Measurements from ENCODE around the gene FICD.
"Not testable (repeated sequence)": the region's sequence is repeated elsewhere in the genome, so short reads cannot be mapped to it uniquely, and the experiment has no call there.

Gene FICD

DNA sequence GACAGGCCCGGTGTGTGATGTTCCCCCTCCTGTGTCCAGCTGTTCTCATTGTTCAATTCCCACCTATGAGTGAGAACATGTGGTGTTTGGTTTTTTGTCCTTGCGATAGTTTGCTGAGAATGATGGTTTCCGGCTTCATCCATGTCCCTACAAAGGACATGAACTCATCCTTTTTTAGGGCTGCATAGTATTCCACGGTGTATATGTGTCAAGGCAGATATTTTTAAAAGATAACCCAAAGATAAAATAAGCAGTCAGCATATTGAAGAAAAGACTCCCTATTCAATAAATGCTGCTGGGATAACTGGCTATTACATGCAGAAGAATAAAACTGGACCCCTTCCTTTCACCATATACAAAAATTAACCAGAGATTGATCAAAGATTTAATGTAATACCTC lies 28.0 kb upstream of the FICD start:
- not testable (repeated sequence) for H3K9me3 ChIP-seq (replicated peaks in 1 of 2; ENCODE audit: control insufficient read depth in 2 of 2, insufficient read depth in 1 of 2, low read depth in 1 of 2, low read length in 2 of 2); H3K4me1 ChIP-seq (ENCODE audit: control insufficient read depth in 2 of 2, insufficient read depth in 1 of 2, low read depth in 1 of 2, low read length in 2 of 2); H3K27ac ChIP-seq (replicated peaks; ENCODE audit: low read length); H2BK12ac ChIP-seq (ENCODE audit: low read length); H2AFZ ChIP-seq (ENCODE audit: low read length); H4K91ac ChIP-seq (ENCODE audit: low read depth, low read length, poor library complexity); H2BK5ac ChIP-seq (ENCODE audit: low read length); H3K79me1 ChIP-seq (ENCODE audit: low read depth, low read length); H2BK15ac ChIP-seq (ENCODE audit: low read length); H3K23ac ChIP-seq (ENCODE audit: low read depth, low read length, poor library complexity); DNase-seq (ENCODE audit: low spot score); H2AK5ac ChIP-seq (ENCODE audit: low read depth, low read length); H3K27me3 ChIP-seq (ENCODE audit: control insufficient read depth in 3 of 3, insufficient read depth in 3 of 3, low read depth in 1 of 3, low read length in 3 of 3); H4K8ac ChIP-seq (ENCODE audit: low read depth, low read length); H3K9ac ChIP-seq (ENCODE audit: low read depth, low read length, poor library complexity); H3K4ac ChIP-seq (ENCODE audit: low read length); H3K4me2 ChIP-seq (ENCODE audit: insufficient read depth, low read length, poor library complexity, severe bottlenecking); H3K14ac ChIP-seq (ENCODE audit: low read length); H3K36me3 ChIP-seq (replicated peaks in 1 of 2; ENCODE audit: control insufficient read depth in 2 of 2, insufficient read depth in 2 of 2, low read length in 2 of 2); H2BK120ac ChIP-seq (ENCODE audit: low read depth, low read length); H3K18ac ChIP-seq (ENCODE audit: low read length); H3K4me3 ChIP-seq (ENCODE audit: low read length in 2 of 2)
- WGBS, 2 donors (ENCODE audit: extremely low coverage in 2 of 2, insufficient read length in 2 of 2, insufficient replicate concordance in 1 of 2) = no CpG with 5 or more reads among the region's 4 CpGs

DNA sequence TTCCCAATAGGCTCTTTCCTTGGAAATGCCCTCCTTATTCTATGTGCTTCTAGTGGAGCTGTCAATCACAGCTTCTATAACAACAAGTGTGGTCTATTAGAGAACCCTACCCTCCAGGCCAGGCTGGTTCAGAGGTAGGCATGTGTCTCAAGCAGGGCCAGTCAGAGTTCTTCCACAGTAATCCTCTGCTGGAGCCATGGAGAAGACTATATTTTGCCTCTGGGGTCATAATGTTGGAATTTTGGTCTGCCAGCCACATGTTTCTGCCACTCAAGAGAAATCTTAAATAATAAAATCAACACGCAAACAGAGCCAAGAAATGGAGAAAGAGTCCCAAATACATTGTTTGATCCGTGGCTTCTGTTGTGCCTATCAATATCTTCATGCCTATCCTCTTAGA lies 23.8 kb upstream of the FICD start:
- H4K91ac ChIP-seq (ENCODE audit: low read depth, low read length, poor library complexity) = no peak overlapping the region
- H3K4me3 ChIP-seq (ENCODE audit: low read length in 2 of 2) = no peak overlapping the region
- H4K8ac ChIP-seq (ENCODE audit: low read depth, low read length) = no peak overlapping the region
- no CpG with 5 or more reads among the region's 2 CpGs for WGBS, 2 donors (ENCODE audit: extremely low coverage in 2 of 2, insufficient read length in 2 of 2, insufficient replicate concordance in 1 of 2)
- no peaks in the 10 kb centered on the region for H3K9me3 ChIP-seq (replicated peaks in 1 of 2; ENCODE audit: control insufficient read depth in 2 of 2, insufficient read depth in 1 of 2, low read depth in 1 of 2, low read length in 2 of 2)
- no peak overlapping the region for H2BK120ac ChIP-seq (ENCODE audit: low read depth, low read length)
- no peak overlapping the region for H3K18ac ChIP-seq (ENCODE audit: low read length)
- DNase-seq (ENCODE audit: low spot score) = no peak
- no peak overlapping the region for H3K9ac ChIP-seq (ENCODE audit: low read depth, low read length, poor library complexity)
- H3K4me1 ChIP-seq (ENCODE audit: control insufficient read depth in 2 of 2, insufficient read depth in 1 of 2, low read depth in 1 of 2, low read length in 2 of 2) = no peaks in the 10 kb centered on the region
- no peak overlapping the region for H3K4me2 ChIP-seq (ENCODE audit: insufficient read depth, low read length, poor library complexity, severe bottlenecking)
- H3K27ac ChIP-seq (replicated peaks; ENCODE audit: low read length) = no peak overlapping the region
- H3K27me3 ChIP-seq (ENCODE audit: control insufficient read depth in 3 of 3, insufficient read depth in 3 of 3, low read depth in 1 of 3, low read length in 3 of 3) = peaks cover 0 to 4% (median 0%) of the 10 kb centered on the region in 3 experiments
- no peak overlapping the region for H2AFZ ChIP-seq (ENCODE audit: low read length)
- H3K14ac ChIP-seq (ENCODE audit: low read length) = no peak overlapping the region
- H3K4ac ChIP-seq (ENCODE audit: low read length) = no peak overlapping the region
- H2BK5ac ChIP-seq (ENCODE audit: low read length) = no peak overlapping the region
- no peaks in the 10 kb centered on the region for H3K36me3 ChIP-seq (replicated peaks in 1 of 2; ENCODE audit: control insufficient read depth in 2 of 2, insufficient read depth in 2 of 2, low read length in 2 of 2)
- H2BK12ac ChIP-seq (ENCODE audit: low read length) = no peak overlapping the region
- no peak overlapping the region for H3K23ac ChIP-seq (ENCODE audit: low read depth, low read length, poor library complexity)
- no peak overlapping the region for H2AK5ac ChIP-seq (ENCODE audit: low read depth, low read length)
- H2BK15ac ChIP-seq (ENCODE audit: low read length) = no peak overlapping the region
- H3K79me1 ChIP-seq (ENCODE audit: low read depth, low read length) = no peaks in the 10 kb centered on the region

DNA sequence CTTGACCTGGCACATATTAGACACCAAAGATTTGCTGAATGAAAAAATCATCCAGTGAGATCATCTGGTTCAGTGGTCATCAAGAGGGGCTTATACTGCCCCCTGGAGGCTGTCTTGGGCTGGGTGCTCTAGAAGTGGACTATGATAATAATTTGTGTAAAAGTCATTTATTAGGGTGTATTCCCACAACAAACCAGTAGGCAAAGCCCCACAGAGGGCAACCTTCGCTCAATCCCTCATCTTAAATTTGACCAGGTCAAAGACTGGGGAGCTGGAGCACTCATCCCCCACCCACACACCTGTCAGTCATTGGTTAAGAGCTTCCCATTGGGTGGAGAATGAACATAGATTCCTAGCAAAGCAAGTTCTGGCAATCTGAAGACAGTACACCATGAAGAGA lies 20.0 kb upstream of the FICD start:
- H2AK5ac ChIP-seq (ENCODE audit: low read depth, low read length) = no peak overlapping the region
- H4K8ac ChIP-seq (ENCODE audit: low read depth, low read length) = no peak overlapping the region
- peaks cover 0 to 7% (median 0%) of the 10 kb centered on the region in 3 experiments for H3K27me3 ChIP-seq (ENCODE audit: control insufficient read depth in 3 of 3, insufficient read depth in 3 of 3, low read depth in 1 of 3, low read length in 3 of 3)
- no peak overlapping the region for H3K27ac ChIP-seq (replicated peaks; ENCODE audit: low read length)
- no peak overlapping the region for H3K4me2 ChIP-seq (ENCODE audit: insufficient read depth, low read length, poor library complexity, severe bottlenecking)
- H3K36me3 ChIP-seq (replicated peaks in 1 of 2; ENCODE audit: control insufficient read depth in 2 of 2, insufficient read depth in 2 of 2, low read length in 2 of 2) = no peaks in the 10 kb centered on the region
- H3K79me1 ChIP-seq (ENCODE audit: low read depth, low read length) = no peaks in the 10 kb centered on the region
- no CpG with 5 or more reads among the region's 1 CpG for WGBS, 2 donors (ENCODE audit: extremely low coverage in 2 of 2, insufficient read length in 2 of 2, insufficient replicate concordance in 1 of 2)
- no peaks in the 10 kb centered on the region for H3K9me3 ChIP-seq (replicated peaks in 1 of 2; ENCODE audit: control insufficient read depth in 2 of 2, insufficient read depth in 1 of 2, low read depth in 1 of 2, low read length in 2 of 2)
- peak; percentile 33 for DNase-seq (ENCODE audit: low spot score)
- no peaks in the 10 kb centered on the region for H3K4me1 ChIP-seq (ENCODE audit: control insufficient read depth in 2 of 2, insufficient read depth in 1 of 2, low read depth in 1 of 2, low read length in 2 of 2)
- no peak overlapping the region for H3K4me3 ChIP-seq (ENCODE audit: low read length in 2 of 2)
- H3K23ac ChIP-seq (ENCODE audit: low read depth, low read length, poor library complexity) = no peak overlapping the region
- H3K4ac ChIP-seq (ENCODE audit: low read length) = no peak overlapping the region
- H2AFZ ChIP-seq (ENCODE audit: low read length) = no peak overlapping the region
- H2BK15ac ChIP-seq (ENCODE audit: low read length) = no peak overlapping the region
- H2BK120ac ChIP-seq (ENCODE audit: low read depth, low read length) = no peak overlapping the region
- no peak overlapping the region for H2BK5ac ChIP-seq (ENCODE audit: low read length)
- no peak overlapping the region for H3K14ac ChIP-seq (ENCODE audit: low read length)
- H3K9ac ChIP-seq (ENCODE audit: low read depth, low read length, poor library complexity) = no peak overlapping the region
- H4K91ac ChIP-seq (ENCODE audit: low read depth, low read length, poor library complexity) = no peak overlapping the region
- H2BK12ac ChIP-seq (ENCODE audit: low read length) = no peak overlapping the region
- H3K18ac ChIP-seq (ENCODE audit: low read length) = no peak overlapping the region

- H4K91ac ChIP-seq (ENCODE audit: low read depth, low read length, poor library complexity) = no peak overlapping the region
- no peak overlapping the region for H3K23ac ChIP-seq (ENCODE audit: low read depth, low read length, poor library complexity)
- no peak overlapping the region for H3K4ac ChIP-seq (ENCODE audit: low read length)
- no peak overlapping the region for H3K9ac ChIP-seq (ENCODE audit: low read depth, low read length, poor library complexity)
- no peak for DNase-seq (ENCODE audit: low spot score)
- no peak overlapping the region for H2AFZ ChIP-seq (ENCODE audit: low read length)
- no peaks in the 10 kb centered on the region for H3K9me3 ChIP-seq (replicated peaks in 1 of 2; ENCODE audit: control insufficient read depth in 2 of 2, insufficient read depth in 1 of 2, low read depth in 1 of 2, low read length in 2 of 2)
- H3K27me3 ChIP-seq (ENCODE audit: control insufficient read depth in 3 of 3, insufficient read depth in 3 of 3, low read depth in 1 of 3, low read length in 3 of 3) = peaks cover 0 to 7% (median 0%) of the 10 kb centered on the region in 3 experiments
- H3K4me1 ChIP-seq (ENCODE audit: control insufficient read depth in 2 of 2, insufficient read depth in 1 of 2, low read depth in 1 of 2, low read length in 2 of 2) = no peaks in the 10 kb centered on the region
- no peak overlapping the region for H2BK5ac ChIP-seq (ENCODE audit: low read length)
- H2BK15ac ChIP-seq (ENCODE audit: low read length) = no peak overlapping the region
- H3K4me3 ChIP-seq (ENCODE audit: low read length in 2 of 2) = no peak overlapping the region
- H2AK5ac ChIP-seq (ENCODE audit: low read depth, low read length) = no peak overlapping the region
- H2BK12ac ChIP-seq (ENCODE audit: low read length) = no peak overlapping the region
- no peaks in the 10 kb centered on the region for H3K36me3 ChIP-seq (replicated peaks in 1 of 2; ENCODE audit: control insufficient read depth in 2 of 2, insufficient read depth in 2 of 2, low read length in 2 of 2)
- H3K79me1 ChIP-seq (ENCODE audit: low read depth, low read length) = no peaks in the 10 kb centered on the region
- WGBS, 2 donors (ENCODE audit: extremely low coverage in 2 of 2, insufficient read length in 2 of 2, insufficient replicate concordance in 1 of 2) = no CpG with 5 or more reads among the region's 11 CpGs
- no peak overlapping the region for H3K18ac ChIP-seq (ENCODE audit: low read length)
- no peak overlapping the region for H3K14ac ChIP-seq (ENCODE audit: low read length)
- no peak overlapping the region for H4K8ac ChIP-seq (ENCODE audit: low read depth, low read length)
- H2BK120ac ChIP-seq (ENCODE audit: low read depth, low read length) = no peak overlapping the region
- no peak overlapping the region for H3K4me2 ChIP-seq (ENCODE audit: insufficient read depth, low read length, poor library complexity, severe bottlenecking)
- no peak overlapping the region for H3K27ac ChIP-seq (replicated peaks; ENCODE audit: low read length)
Measured at GRCh38 chr12:108495823-108496579, 19.1 kb upstream of the FICD start.

Measured in neuronal stem cell (in vitro differentiated cells).